SK-N-MC (cell line): ENCODE measurements around the gene NUSAP1.

Experiments used
- DNase-seq: peaks from one replicate; pipeline ENCODE4 v3.0.0-alpha.2; 2011; ENCODE audit warnings: low read depth, low spot score
- H3K27ac ChIP-seq: fragments of 200-600 bp; sonication (generic); 2 replicates; pipeline ENCODE4 v1.5.1; 2016; ENCODE audit warnings: mixed run types
- H3K36me3 ChIP-seq: fragments of 200-600 bp; sonication (generic); 2 replicates; pipeline ENCODE4 v1.6.1; 2017; ENCODE audit warnings: antibody characterized with exemption, low read length, mixed read lengths; ENCODE audit not compliant: insufficient read depth
- H3K4me3 ChIP-seq: fragments of 200-600 bp; sonication (generic); 2 replicates; pipeline ENCODE4 v1.5.1; 2016
- H3K9ac ChIP-seq: fragments of 200-600 bp; sonication (generic); 2 replicates; pipeline ENCODE4 v1.8.0; 2017; ENCODE audit warnings: mixed run types, mixed read lengths; ENCODE audit not compliant: insufficient read length
- H3K9me3 ChIP-seq: fragments of 200-600 bp; sonication (generic); 2 replicates; pipeline ENCODE4 v1.6.1; 2017; ENCODE audit warnings: low read depth, mild to moderate bottlenecking, antibody characterized with exemption, low read length, moderate library complexity, mixed read lengths
- EZH2 ChIP-seq: fragments of 200-600 bp; sonication (generic); IDR thresholded peaks from one replicate; pipeline ENCODE4 v1.6.1; 2017; ENCODE audit warnings: antibody characterized with exemption
- FOXP2 ChIP-seq: optimal IDR thresholded peaks from 2 replicates; pipeline ENCODE3; 2011; ENCODE audit warnings: mild to moderate bottlenecking, moderate library complexity; ENCODE audit not compliant: insufficient read depth; ENCODE audit errors: extremely low read length, control extremely low read depth
- POLR2AphosphoS5 ChIP-seq: IDR thresholded peaks from 2 replicates; pipeline ENCODE4 v1.6.1; 2012; ENCODE audit warnings: mild to moderate bottlenecking, low read depth, low read length, borderline replicate concordance

The NUSAP1 gene

GRCh38 chr15:41387646-41388045, 55.0 kb downstream of the NUSAP1 start:
- TF ChIP-seq EZH2 (no peak), POLR2AphosphoS5 (no peak), FOXP2 (no peak)
- no peak for DNase-seq
- H3K27ac ChIP-seq: peak overlapping the region; percentile 17; the same call in 1 of the 2 replicates
- no peaks in the 10 kb centered on the region for H3K36me3 ChIP-seq
- H3K9ac ChIP-seq: no peak overlapping the region
- no peak overlapping the region for H3K4me3 ChIP-seq
- no peaks in the 10 kb centered on the region for H3K9me3 ChIP-seq

DNA sequence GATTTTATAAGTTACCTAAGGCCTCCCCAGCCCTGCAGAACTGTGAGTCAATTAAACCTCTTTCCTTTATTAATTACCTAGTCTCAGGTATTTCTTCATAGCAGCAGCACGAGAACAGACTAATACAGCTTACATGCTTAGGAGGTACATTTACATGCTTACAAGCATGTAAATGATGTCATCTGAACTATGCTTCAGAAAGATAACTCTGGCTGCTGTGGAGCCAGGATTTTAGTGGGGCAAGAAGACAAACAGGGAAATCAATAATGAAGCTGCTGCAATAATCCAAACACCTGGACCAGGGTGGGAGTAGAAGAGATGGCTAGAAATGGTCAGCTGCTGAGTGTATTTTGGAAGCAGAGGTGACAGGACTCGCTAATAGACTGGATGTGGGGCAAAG, 60.0 kb downstream of the NUSAP1 start:
- Histone ChIP-seq H3K9ac (no peak overlapping the region), H3K27ac (no peak overlapping the region), H3K9me3 (no peaks in the 10 kb centered on the region), H3K36me3 (peaks cover 8% of the 10 kb centered on the region; the same call in 1 of the 2 replicates), H3K4me3 (no peak overlapping the region)
- TF ChIP-seq EZH2: no peak
- TF ChIP-seq POLR2AphosphoS5: no peak
- no peak for TF ChIP-seq FOXP2
- DNase-seq: no peak

GRCh38 chr15:41394924-41395323, 62.2 kb downstream of the NUSAP1 start:
- H3K27ac ChIP-seq: no peak overlapping the region
- no peaks in the 10 kb centered on the region for H3K9me3 ChIP-seq
- no peak overlapping the region for H3K4me3 ChIP-seq
- DNase-seq: no peak
- H3K36me3 ChIP-seq: peaks cover 8% of the 10 kb centered on the region; the same call in 1 of the 2 replicates
- no peak for TF ChIP-seq EZH2
- TF ChIP-seq POLR2AphosphoS5: no peak
- TF ChIP-seq FOXP2: no peak
- H3K9ac ChIP-seq: no peak overlapping the region

GRCh38 chr15:41396111-41396510, 63.4 kb downstream of the NUSAP1 start:
- Histone ChIP-seq H3K9ac (no peak overlapping the region), H3K4me3 (no peak overlapping the region), H3K36me3 (peaks cover 8% of the 10 kb centered on the region; the same call in 1 of the 2 replicates), H3K9me3 (no peaks in the 10 kb centered on the region), H3K27ac (no peak overlapping the region)
- DNase-seq: no peak
- no peak for TF ChIP-seq EZH2
- TF ChIP-seq FOXP2: no peak
- no peak for TF ChIP-seq POLR2AphosphoS5

DNA sequence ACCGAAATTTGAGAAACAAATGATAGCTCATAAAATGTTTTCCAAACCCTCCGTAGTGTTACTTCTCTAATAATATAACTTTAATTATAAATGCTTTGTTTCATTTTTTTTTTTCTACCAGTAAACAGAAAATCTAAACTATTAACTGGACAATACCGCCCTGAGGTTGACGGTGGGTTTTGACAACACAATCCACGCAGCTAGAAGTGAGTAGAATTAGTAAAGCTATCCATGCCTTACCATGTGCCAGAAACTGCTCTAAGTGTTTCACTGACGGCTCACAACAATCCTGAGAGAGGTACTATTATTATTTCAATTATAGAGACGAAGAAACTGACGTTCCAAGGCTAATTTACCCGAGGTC, 69.2 kb downstream of the NUSAP1 start:
- Histone ChIP-seq H3K9me3 (no peaks in the 10 kb centered on the region), H3K4me3 (peak overlapping the region; percentile 90), H3K9ac (peak overlapping the region; percentile 95), H3K27ac (peak overlapping the region; percentile 73; the same call in 1 of the 2 replicates), H3K36me3 (no peaks in the 10 kb centered on the region; the same call in 1 of the 2 replicates)
- DNase-seq: no peak
- TF ChIP-seq POLR2AphosphoS5 (no peak), EZH2 (no peak), FOXP2 (no peak)

DNA sequence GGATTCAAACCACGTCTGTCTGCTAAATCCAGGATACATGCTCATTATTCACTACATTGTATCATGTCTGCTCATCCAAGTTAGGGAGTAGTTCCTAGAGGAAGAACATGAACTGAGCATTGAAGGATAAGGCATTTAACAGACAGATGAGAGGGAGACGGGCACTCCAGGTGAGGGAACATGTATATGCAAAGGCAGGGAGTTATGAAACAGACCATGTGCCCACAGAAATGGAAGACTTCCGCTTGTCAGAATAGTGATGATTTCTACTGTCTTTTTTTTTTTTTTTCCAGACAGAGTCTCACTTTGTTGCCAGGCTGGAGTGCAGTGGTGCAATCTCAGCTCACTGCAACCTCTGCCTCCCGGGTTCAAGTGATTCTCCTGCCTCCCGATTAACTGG, 74.7 kb downstream of the NUSAP1 start:
- no peaks in the 10 kb centered on the region for H3K9me3 ChIP-seq
- TF ChIP-seq EZH2 (no peak), FOXP2 (no peak)
- H3K36me3 ChIP-seq: no peaks in the 10 kb centered on the region
- H3K4me3 ChIP-seq: no peak overlapping the region
- H3K9ac ChIP-seq: no peak overlapping the region
- no peak overlapping the region for H3K27ac ChIP-seq
- no peak for DNase-seq

- H3K4me3 ChIP-seq: no peak overlapping the region
- H3K27ac ChIP-seq: no peak overlapping the region
- H3K36me3 ChIP-seq: no peaks in the 10 kb centered on the region
- TF ChIP-seq FOXP2 (no peak), EZH2 (no peak), POLR2AphosphoS5 (no peak)
- DNase-seq: no peak
- no peaks in the 10 kb centered on the region for H3K9me3 ChIP-seq
- no peak overlapping the region for H3K9ac ChIP-seq
Observed at GRCh38 chr15:41408234-41408641, 75.6 kb downstream of the NUSAP1 start.

DNA sequence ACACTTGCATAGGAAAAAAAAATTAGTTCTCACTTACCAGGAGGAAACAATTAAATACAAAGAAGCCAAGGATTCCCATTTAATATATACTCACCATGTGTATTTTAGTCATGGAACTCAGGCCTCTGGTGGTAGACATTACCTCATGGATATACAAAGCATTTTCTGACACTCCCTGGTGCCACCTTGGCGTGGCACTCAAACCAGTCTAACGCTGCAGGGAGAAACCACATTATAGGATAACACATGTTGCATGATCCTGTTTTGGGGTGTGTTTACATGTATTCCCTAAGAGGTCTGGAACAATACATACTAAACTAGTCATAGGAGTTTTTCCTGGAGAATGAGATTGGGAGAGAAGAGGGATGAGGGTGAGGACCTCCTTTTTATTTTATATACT, 78.3 kb downstream of the NUSAP1 start:
- no peak for DNase-seq
- no peak overlapping the region for H3K4me3 ChIP-seq
- no peaks in the 10 kb centered on the region for H3K36me3 ChIP-seq
- H3K9ac ChIP-seq: no peak overlapping the region
- H3K9me3 ChIP-seq: no peaks in the 10 kb centered on the region
- H3K27ac ChIP-seq: no peak overlapping the region
- TF ChIP-seq EZH2: no peak
- no peak for TF ChIP-seq POLR2AphosphoS5
- no peak for TF ChIP-seq FOXP2

GRCh38 chr15:41411441-41411840, 78.8 kb downstream of the NUSAP1 start:
- Histone ChIP-seq H3K9ac (no peak overlapping the region), H3K9me3 (no peaks in the 10 kb centered on the region), H3K4me3 (no peak overlapping the region), H3K36me3 (no peaks in the 10 kb centered on the region), H3K27ac (no peak overlapping the region)
- TF ChIP-seq EZH2 (no peak), POLR2AphosphoS5 (no peak), FOXP2 (no peak)
- no peak for DNase-seq
